ENCODE measurements around the gene KRTAP20-3. TPM values are rescaled to one million over a fixed set of nuclear protein-coding genes. Genes with fewer than 3 reads are reported as not detected.

Gene KRTAP20-3
- total RNA-seq, 1 donor from 2014 or later: not detected

DNA sequence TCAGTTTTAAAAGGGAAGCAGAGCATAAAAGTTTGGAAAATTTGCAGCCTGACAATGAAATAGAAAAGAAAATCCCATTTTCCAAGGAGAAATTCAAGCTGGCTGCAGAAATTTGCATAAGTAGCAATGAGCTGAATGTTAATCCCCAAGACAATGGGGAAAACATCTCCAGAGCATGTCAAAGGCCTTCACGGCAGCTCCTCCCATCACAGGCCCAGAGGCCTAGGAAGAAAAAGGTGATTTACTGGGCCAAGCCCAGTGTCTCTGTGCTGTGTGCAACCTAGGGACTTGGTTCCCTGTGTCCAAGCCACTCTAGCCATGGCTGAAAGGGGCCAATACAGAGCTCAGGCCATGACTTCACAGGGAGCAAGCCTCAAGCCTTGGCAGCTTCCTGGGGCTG, 26.1 kb downstream of the KRTAP20-3 start:
- no peaks in the 10 kb centered on the region for H3K36me3 ChIP-seq (ENCODE audit: control insufficient read depth, insufficient read depth, low read length)
- DNase-seq (ENCODE audit: low read depth) (no peak), FAIRE-seq (no peak)
- H3K4me3 ChIP-seq (ENCODE audit: low read depth, low read length): no peak overlapping the region
- no peaks in the 10 kb centered on the region for H3K27me3 ChIP-seq (ENCODE audit: control insufficient read depth, insufficient read depth, low read length)
- TF ChIP-seq, protein P1, sequence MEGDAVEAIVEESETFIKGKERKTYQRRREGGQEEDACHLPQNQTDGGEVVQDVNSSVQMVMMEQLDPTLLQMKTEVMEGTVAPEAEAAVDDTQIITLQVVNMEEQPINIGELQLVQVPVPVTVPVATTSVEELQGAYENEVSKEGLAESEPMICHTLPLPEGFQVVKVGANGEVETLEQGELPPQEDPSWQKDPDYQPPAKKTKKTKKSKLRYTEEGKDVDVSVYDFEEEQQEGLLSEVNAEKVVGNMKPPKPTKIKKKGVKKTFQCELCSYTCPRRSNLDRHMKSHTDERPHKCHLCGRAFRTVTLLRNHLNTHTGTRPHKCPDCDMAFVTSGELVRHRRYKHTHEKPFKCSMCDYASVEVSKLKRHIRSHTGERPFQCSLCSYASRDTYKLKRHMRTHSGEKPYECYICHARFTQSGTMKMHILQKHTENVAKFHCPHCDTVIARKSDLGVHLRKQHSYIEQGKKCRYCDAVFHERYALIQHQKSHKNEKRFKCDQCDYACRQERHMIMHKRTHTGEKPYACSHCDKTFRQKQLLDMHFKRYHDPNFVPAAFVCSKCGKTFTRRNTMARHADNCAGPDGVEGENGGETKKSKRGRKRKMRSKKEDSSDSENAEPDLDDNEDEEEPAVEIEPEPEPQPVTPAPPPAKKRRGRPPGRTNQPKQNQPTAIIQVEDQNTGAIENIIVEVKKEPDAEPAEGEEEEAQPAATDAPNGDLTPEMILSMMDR (IDR thresholded peaks at IDR 0.05; ENCODE audit: insufficient read depth, low read length, severe bottlenecking): no peak

DNA sequence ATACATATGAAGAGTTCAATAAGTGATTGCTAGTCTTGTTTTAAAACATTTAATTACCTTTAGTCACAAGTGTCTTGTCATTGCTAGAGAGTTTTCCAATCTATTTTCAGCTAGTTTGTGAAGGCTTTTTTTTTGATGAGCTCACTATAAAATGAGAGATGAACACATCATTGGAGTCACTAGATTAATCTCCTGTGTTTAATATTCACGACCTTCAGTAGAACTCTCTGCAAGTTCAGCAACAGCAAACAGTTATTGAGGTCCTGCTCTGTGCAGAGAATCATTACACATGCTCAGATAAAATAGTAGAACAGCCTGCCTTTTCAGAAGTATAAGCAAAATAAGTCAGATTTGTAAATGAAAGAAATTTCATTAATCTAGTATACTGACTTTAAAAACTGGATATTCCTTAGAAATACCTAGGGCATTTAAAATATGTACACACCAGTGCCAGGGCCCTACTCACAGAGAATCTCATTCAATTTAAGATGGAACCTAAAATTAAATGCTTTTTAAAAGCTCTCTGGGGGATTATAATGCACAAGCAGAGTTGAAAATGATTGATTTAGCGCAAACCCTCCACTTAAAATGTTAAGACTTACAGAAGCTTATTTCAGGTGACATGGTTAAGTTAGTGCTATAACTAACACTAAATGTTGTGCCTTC, 30.5 kb downstream of the KRTAP20-3 start:
- no peak overlapping the region for H3K4me3 ChIP-seq (ENCODE audit: low read depth, low read length)
- FAIRE-seq (no peak), DNase-seq (ENCODE audit: low read depth) (no peak)
- H3K36me3 ChIP-seq (ENCODE audit: control insufficient read depth, insufficient read depth, low read length): no peaks in the 10 kb centered on the region
- no peaks in the 10 kb centered on the region for H3K27me3 ChIP-seq (ENCODE audit: control insufficient read depth, insufficient read depth, low read length)
- TF ChIP-seq, protein P1 (IDR thresholded peaks at IDR 0.05; ENCODE audit: insufficient read depth, low read length, severe bottlenecking): no peak

DNA sequence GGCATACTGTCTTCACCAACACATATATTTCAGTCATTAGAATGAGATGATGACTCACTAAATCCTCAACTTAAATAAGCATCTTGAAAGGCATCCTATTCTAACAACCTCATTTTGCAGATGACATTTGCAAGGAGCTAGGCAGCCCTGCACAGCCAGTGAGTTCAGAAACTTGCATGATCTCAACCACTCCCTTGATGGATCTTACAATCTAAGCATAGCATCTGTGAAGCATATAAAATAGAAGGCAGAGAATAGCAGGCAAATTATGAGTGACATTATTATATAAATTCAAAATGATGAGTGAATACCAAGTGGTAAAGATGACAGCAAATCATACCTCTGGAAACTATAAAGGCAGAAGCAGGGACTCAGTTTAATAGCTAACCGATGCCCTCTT, 31.6 kb downstream of the KRTAP20-3 start:
- no peaks in the 10 kb centered on the region for H3K36me3 ChIP-seq (ENCODE audit: control insufficient read depth, insufficient read depth, low read length)
- TF ChIP-seq, protein P1 (IDR thresholded peaks at IDR 0.05; ENCODE audit: insufficient read depth, low read length, severe bottlenecking): no peak
- no peak for DNase-seq (ENCODE audit: low read depth)
- no peak overlapping the region for H3K4me3 ChIP-seq (ENCODE audit: low read depth, low read length)
- FAIRE-seq: no peak
- no peaks in the 10 kb centered on the region for H3K27me3 ChIP-seq (ENCODE audit: control insufficient read depth, insufficient read depth, low read length)

DNA sequence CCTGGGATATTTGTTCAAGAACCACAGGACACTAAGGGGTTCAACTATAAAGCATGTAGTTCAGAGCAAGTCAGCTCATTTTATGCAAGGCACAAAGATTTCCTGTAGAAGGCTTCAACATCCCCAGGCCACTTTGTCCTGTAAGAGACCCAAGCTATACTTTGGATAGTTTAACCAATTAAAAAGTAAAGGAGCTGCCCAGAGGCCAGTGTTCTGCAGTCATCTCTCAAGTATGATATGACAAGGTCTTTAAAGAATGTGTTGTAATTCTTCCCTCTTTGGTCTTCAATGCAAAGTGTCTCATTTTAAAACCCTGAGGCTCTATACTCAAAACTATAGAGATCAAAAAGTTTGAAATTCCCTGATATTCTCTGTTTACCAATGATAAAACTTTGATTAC, 34.1 kb downstream of the KRTAP20-3 start:
- DNase-seq (ENCODE audit: low read depth) (no peak), FAIRE-seq (no peak)
- Histone ChIP-seq H3K27me3 (ENCODE audit: control insufficient read depth, insufficient read depth, low read length) (no peaks in the 10 kb centered on the region), H3K4me3 (ENCODE audit: low read depth, low read length) (no peak overlapping the region), H3K36me3 (ENCODE audit: control insufficient read depth, insufficient read depth, low read length) (no peaks in the 10 kb centered on the region)
- TF ChIP-seq, protein P1 (IDR thresholded peaks at IDR 0.05; ENCODE audit: insufficient read depth, low read length, severe bottlenecking): no peak

DNA sequence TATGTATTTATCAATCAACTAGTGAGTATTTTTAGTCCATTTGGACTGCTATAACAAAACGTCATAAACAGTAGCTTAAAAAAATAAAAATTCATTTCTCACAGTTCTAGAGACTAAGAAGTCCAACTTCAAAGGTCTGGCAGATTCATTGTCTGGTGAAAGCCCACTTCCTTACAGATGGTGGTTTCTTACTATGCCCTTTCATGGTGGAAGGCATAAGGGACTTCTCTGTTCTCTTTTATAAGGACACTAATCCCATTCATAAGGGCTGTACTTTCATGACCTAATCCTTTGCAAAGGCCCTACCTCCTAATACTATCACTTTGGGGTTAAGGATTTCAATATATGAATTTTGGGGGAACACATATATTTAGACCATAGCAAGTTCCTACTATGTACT, 37.9 kb downstream of the KRTAP20-3 start:
- Histone ChIP-seq H3K4me3 (ENCODE audit: low read depth, low read length) (no peak overlapping the region), H3K27me3 (ENCODE audit: control insufficient read depth, insufficient read depth, low read length) (no peaks in the 10 kb centered on the region), H3K36me3 (ENCODE audit: control insufficient read depth, insufficient read depth, low read length) (no peaks in the 10 kb centered on the region)
- FAIRE-seq (no peak), DNase-seq (ENCODE audit: low read depth) (no peak)
- TF ChIP-seq, protein P1 (IDR thresholded peaks at IDR 0.05; ENCODE audit: insufficient read depth, low read length, severe bottlenecking): no peak

DNA sequence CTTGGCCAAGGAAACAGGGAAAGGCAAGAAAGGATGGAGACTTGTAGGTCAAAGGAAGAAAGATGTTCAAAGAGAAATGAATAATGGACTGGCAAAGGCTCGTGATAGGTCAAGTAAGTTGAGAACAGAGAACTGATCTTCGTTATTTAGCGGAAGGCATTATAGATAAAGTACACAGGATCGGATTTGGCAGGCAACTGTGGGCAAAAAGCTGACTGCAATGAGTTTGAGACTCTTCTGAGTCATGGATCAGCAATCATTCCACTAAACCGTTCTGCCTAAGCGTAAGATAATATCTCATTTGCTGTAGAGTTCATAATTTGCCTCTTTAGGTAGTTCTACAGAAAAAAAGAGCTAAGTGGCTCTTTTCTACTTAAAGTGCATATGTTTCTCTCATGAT, 41.8 kb downstream of the KRTAP20-3 start:
- FAIRE-seq (no peak), DNase-seq (ENCODE audit: low read depth) (no peak)

More for the DNA sequence above, 41.8 kb downstream of the KRTAP20-3 start:
- Histone ChIP-seq H3K27me3 (ENCODE audit: control insufficient read depth, insufficient read depth, low read length) (no peaks in the 10 kb centered on the region), H3K4me3 (ENCODE audit: low read depth, low read length) (no peak overlapping the region), H3K36me3 (ENCODE audit: control insufficient read depth, insufficient read depth, low read length) (no peaks in the 10 kb centered on the region)
- TF ChIP-seq, protein P1 (IDR thresholded peaks at IDR 0.05; ENCODE audit: insufficient read depth, low read length, severe bottlenecking): no peak
